GM18867 (cell line): ENCODE measurements around the gene DEFB115.
"Not testable (repeated sequence)": the region's sequence is repeated elsewhere in the genome, so short reads cannot be mapped to it uniquely, and the experiment has no call there.

Source experiments
- ATAC-seq: cut with Tn5 transposase; IDR thresholded peaks from one replicate; pipeline ENCODE4 v1.9.1; 2021; ENCODE audit warnings: mild to moderate bottlenecking, moderate library complexity; ENCODE audit not compliant: unreplicated experiment

Gene DEFB115, protein sequence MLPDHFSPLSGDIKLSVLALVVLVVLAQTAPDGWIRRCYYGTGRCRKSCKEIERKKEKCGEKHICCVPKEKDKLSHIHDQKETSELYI

DNA sequence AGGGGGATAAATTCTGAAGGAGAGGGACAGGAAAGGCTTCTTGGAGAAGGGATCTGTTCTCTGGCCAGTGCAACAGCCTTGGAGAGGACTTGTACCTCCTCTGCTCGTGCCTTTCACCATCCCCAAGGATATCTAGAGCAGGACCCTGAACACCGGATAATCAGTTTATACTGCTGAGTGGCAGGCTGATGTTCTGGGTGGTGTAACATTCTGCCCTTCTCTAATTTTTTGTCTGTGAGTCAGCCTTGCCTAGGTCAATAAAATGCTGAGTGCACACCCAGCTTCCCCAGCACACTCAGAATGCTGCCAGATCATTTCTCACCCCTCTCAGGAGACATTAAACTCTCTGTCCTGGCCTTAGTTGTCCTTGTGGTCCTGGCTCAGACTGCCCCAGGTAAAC is at the start of gene DEFB115:
Gene DEFB115, plus strand, starts transcription at position 301 of the 400 bp plus-strand sequence. Its CDS starts 0 bp downstream, at position 301.
- no peak for ATAC-seq

DNA sequence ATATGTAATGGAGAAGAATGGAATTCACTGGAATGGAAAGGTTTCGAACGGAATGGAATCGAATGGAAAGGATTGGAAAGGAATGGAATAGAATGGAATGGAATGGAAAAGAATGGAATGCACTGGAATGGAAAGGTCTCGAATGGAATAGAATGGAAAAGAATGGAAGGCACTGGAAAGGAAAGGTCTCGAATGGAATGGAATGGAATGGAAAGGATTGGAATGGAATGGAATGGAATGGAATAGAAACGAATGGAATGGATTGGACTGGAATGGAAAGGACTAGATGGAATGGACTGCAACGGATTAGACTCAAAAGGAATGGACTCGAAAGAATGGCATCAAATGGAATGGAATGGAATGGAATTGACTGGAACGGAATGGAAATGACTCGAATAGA is 20.5 kb upstream of the DEFB115 start:
- no peak for ATAC-seq

DNA sequence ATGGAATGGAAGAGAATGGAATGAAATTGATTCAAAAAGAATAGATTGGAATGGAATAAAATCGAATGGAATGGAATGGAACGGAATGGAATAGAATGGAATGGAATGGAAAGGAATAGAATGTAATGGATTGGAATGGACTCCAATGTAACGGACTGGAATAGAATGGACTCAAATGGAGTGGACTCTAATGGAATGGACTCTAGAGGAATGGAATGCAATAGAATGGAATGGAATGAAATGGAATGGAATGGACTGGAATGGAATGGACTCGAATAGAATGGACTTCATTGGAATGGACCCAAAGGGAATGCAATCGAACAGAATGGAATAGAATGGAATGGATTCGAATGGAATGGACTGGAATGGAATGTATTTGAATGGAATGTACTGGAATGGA is 19.7 kb upstream of the DEFB115 start:
- ATAC-seq: no peak

DNA sequence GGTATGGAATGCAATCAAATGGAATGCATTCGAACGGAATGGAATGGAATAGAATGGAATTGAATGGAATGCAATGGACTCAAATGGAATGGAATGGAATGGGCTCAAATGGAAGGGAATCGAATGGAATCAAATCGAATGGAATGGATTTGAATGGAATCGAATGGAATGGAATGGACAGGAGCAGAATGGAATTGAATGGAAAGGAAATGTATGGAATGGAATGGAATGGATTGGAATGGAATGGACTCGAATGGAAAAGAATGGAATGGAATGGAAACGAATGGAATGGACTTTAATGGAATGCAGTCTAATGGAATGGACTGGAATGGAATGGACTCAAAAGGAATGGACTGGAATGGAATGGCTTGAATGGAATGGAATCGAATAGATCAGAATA is 18.3 kb upstream of the DEFB115 start:
- ATAC-seq: no peak

DNA sequence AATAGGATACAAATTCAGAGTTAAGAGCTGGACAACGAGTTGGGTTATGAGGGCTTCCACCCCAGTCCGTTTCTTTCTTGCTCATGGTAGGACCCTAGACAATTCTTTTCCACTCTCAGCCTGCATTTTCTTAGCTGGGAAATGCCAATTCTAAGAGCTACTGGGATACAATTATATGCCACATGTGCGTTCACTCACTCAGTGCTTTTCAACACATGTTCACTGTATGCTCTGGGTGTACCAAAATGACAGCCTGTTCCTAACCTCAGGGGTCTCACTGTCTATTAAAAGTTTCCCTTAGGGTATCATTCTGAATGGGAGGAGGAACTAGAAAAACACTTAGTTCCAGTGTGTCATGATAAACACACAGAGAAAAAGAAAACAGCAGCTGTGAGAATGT is 505 bp upstream of the DEFB115 start:
- no peak for ATAC-seq

DNA sequence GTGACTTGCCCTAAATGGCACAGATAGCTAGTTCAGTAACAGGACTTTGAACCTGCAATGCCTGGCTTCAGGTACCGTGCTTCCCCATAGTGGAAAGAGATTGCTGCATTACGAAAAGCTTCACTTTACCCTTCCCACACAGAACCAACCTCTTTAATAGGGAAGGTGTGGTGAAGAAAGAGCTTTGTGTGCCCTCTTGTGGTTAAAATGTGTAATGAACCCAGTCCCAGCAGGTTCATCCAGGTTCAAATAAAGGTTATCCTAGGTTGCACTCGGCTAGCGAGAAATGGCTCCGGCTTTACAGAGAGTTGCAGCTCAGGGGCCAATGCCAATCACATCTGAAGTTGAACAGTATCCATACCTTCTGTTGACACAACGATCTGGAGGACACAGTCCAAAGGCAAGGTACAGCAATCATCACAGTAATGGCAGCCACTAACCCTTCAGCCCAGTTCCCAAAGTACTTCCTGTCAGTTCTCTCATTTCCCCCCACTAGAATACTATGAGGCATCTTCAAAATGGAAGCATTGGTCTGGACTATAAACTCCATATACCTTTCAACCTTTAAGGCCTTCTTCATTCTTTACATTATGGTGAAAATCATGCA is 3.0 kb downstream of the DEFB115 start:
- ATAC-seq: peak; percentile 55

DNA sequence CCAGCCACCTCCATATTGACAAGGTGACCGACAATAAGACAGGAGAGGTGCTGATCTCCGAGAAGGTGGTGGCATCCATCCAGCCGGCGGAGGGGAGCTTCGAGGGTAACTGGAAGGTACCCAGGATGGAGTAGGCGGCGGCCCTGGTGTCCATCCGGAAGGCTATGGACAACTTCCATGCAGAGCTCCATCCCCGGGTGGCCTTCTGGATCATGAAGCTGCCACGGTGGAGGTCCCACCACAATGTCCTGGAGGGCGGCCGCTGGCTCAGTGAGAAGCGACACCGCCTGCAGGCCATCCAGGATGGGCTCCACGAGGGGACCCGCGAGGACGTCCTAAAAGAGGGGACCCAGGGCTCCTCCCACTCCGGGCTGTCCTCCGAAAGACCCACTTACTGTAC is 17.0 kb downstream of the DEFB115 start:
- ATAC-seq: no peak

DNA sequence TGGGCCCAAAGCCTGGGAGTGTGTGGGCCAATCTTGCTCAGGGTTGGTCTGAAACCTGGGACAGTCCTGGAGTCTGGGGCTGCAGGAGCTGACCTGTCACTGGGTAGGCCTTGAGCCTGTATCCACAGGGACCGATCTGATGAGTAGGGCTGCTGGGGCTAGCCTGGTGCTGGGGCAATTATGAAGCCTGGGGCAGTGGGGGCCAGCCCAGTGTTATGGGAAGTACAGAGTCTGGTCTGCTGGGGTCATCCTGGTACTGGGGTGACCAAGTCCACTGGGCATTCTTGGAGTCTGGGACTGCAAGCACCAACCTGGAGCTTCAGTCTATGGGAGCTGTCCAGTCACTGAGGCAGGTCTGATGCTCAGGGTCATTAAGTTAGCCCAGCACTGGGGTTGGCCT is 20.7 kb downstream of the DEFB115 start:
- ATAC-seq: no peak

DNA sequence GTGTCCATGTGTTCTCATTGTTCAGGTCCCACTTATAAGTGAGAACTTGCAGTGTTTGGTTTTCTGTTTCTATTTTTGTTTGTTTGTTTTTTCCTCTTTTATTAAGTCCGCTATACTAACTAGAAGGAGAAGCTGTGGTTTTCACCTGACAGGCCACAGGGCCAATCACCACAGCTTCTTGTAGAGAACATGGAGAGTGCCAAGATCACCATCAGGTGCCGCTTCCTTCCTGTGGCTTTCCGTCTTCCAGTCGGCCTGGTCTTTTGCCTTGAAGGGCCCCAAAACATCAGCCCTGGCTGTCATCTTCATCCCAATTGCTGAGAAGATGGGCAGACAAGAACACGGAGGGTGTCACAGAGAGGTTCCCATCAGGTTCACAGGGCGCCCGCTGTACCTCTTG is 27.5 kb downstream of the DEFB115 start:
- not testable (repeated sequence) for ATAC-seq

DNA sequence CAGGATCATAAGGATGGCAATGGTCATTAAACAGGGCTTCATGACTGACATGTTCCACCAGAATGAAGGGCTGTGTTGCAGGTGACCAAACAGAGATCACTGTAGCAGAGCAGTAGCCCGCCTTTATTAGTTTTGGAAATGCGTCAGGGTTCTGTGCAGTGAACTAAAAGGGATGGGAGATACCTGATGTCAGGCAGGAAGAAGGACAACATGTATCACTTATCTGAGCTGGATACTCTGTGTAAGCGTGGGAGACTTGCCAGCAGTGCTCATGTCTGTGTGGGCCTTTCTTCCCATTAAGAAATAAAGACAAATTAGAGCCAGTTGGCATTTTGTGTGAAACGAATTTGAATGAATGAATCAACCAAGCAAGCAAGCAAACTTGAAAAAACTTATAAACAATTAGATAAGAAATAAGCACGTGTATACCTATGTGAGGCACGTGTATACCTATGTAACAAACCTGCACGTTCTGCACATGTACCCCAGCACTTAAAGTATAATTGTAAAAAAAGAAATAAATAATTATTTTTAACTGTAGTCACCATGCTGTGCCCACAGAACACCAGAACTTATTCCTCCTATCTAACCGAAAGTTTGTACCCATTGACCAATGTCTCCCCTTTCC is 51.2 kb downstream of the DEFB115 start, which contains the start of gene DEFB116:
Gene DEFB116, minus strand, starts transcription at position 51 of the 628 bp plus-strand sequence. Its CDS starts 0 bp downstream, at position 51.
- no peak for ATAC-seq
